Sigmoid colon (tissue), 7 donors: ENCODE data around the gene AIFM2. TPM values are rescaled to one million over a fixed set of nuclear protein-coding genes. Genes with fewer than 3 reads are reported as not detected.

ENCODE experiments used
- DNase-seq: peaks from one replicate; pipeline ENCODE4 v3.0.0-alpha.2; 2019
- H3K27ac ChIP-seq, 4 donors: fragments of 200-600 bp; sonication (generic); one replicate each; pipeline ENCODE4 v1.5.1; 2016 to 2019; ENCODE audit warnings: mild to moderate bottlenecking in 1 of 4
- H3K27me3 ChIP-seq, 3 donors: fragments of 200-600 bp; sonication (generic); one replicate each; pipeline ENCODE4 v1.5.1; 2019; ENCODE audit warnings: mild to moderate bottlenecking in 1 of 3
- H3K36me3 ChIP-seq, 4 donors: fragments of 200-600 bp; sonication (generic); one replicate each; pipeline ENCODE4 v1.5.1; 2016 to 2019
- H3K4me1 ChIP-seq, 4 donors: fragments of 200-600 bp; sonication (generic); one replicate each; pipeline ENCODE4 v1.5.1; 2017 to 2019
- H3K4me3 ChIP-seq, 4 donors: fragments of 200-600 bp; sonication (generic); one replicate each; pipeline ENCODE4 v1.5.1; 2017 to 2019; ENCODE audit warnings: mild to moderate bottlenecking in 2 of 4, moderate library complexity in 1 of 4
- H3K9me3 ChIP-seq, 4 donors: fragments of 200-600 bp in 3 of 4; sonication (generic) in 3 of 4; one replicate each; pipeline versions ENCODE4 v1.5.1 to v1.6.1; 2013 to 2019
- CTCF ChIP-seq, 4 experiments: fragments of 450-650 bp in 3 of 4; fragments of 200-600 bp in 1 of 4; IDR thresholded peaks; one replicate each; pipeline ENCODE4 v1.5.1; 2016 to 2019; ENCODE audit warnings: antibody characterized with exemption in 4 of 4, mild to moderate bottlenecking in 3 of 4, moderate library complexity in 2 of 4
- EP300 ChIP-seq, 4 donors: sonication (generic); formaldehyde crosslinking; IDR thresholded peaks; one replicate each; pipeline ENCODE4 v1.6.1; 2017; ENCODE audit warnings: antibody characterized with exemption in 4 of 4
- POLR2A ChIP-seq, 2 donors: fragments of 450-650 bp; IDR thresholded peaks; one replicate each; pipeline ENCODE4 v1.6.1; 2016; ENCODE audit warnings: antibody characterized with exemption in 2 of 2, mild to moderate bottlenecking in 2 of 2, moderate library complexity in 2 of 2
- POLR2AphosphoS5 ChIP-seq, 4 donors: sonication (generic); formaldehyde crosslinking; IDR thresholded peaks; one replicate each; pipeline ENCODE4 v1.6.1; 2017; ENCODE audit warnings: antibody characterized with exemption in 4 of 4
- WGBS, 2 donors: extraction: QIAGEN DNeasy Blood & Tissue Kit; methylation state at CpG; one replicate each; pipeline ENCODE4 v1.1.7; 2013; 5-methylcytosine and 5-hydroxymethylcytosine counted together
- intact Hi-C: fragments of 100-400 bp; cut with DNase I; formaldehyde crosslinking; loops from one replicate; pipeline ENCODE4 v1.15.1; 2023
- polyA plus RNA-seq, 3 donors: library from polyadenylated mRNA; stranded (reverse); fragments of 200-250 nt; gene quantifications; one replicate each; pipeline ENCODE4 v1.2.3, GENCODE V29; 2013
- total RNA-seq, 4 donors: library from RNA; depleted of rRNA; stranded (reverse); fragments of >200 nt; gene quantifications; one replicate each; pipeline ENCODE4 v1.1.0, GENCODE V29; 2016
- donor health status: healthy with polysubstance abuse.
- donor health status: Bipolar disorder and iron deficiency.
- donor health status: healthy.

Gene AIFM2
- total and polyA plus RNA-seq, 7 donors = 10.2 to 26.8 (median 11.7) TPM

GRCh38 chr10:70078937-70079336, 53.7 kb downstream of the AIFM2 start:
- H3K4me3 ChIP-seq = no peak overlapping the region
- intact Hi-C loops = no loop called here
- DNase-seq = no peak
- no peaks in the 10 kb centered on the region for H3K9me3 ChIP-seq
- TF ChIP-seq CTCF (IDR thresholded peaks at IDR 0.05) (no peak), EP300 (IDR thresholded peaks at IDR 0.05) (no peak), POLR2A (IDR thresholded peaks at IDR 0.05) (no peak), POLR2AphosphoS5 (IDR thresholded peaks at IDR 0.05) (no peak)
- H3K4me1 ChIP-seq = no peaks in the 10 kb centered on the region
- H3K27ac ChIP-seq = no peak overlapping the region
- peaks cover 0 to 29% (median 0%) of the 10 kb centered on the region in 4 donors for H3K36me3 ChIP-seq
- 94 to 95% methylated on average over 7 of the region's 7 CpGs for WGBS, 2 donors
- no peaks in the 10 kb centered on the region for H3K27me3 ChIP-seq

DNA sequence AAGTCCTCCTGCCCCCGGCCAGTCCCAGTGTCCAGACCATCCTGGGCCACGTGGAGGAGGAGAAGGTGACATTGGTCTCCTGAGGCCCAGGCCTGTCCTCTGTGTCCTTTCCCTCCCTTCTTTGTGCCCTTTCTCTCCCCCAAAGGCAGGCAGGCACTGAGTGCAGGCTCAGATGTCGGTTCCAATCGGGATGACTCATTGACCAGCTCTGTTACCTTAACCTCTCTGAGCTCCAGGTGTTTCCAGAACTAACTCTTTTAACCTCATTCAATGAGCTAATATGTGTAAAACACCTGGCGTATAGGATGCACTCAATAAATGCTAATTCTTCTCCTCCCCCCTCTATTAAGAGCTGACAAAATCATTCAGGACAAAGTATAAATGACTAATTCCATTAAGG, 54.3 kb downstream of the AIFM2 start:
- TF ChIP-seq POLR2AphosphoS5 (IDR thresholded peaks at IDR 0.05) = no peak
- no peak for TF ChIP-seq POLR2A (IDR thresholded peaks at IDR 0.05)
- TF ChIP-seq EP300 (IDR thresholded peaks at IDR 0.05) = no peak
- TF ChIP-seq CTCF (IDR thresholded peaks at IDR 0.05) = no peak
- Histone ChIP-seq H3K27ac (no peak overlapping the region), H3K4me1 (no peaks in the 10 kb centered on the region), H3K27me3 (no peaks in the 10 kb centered on the region), H3K4me3 (no peak overlapping the region), H3K9me3 (no peaks in the 10 kb centered on the region), H3K36me3 (peaks cover 0 to 26% (median 0%) of the 10 kb centered on the region in 4 donors)
- intact Hi-C loops = no loop called here
- WGBS, 2 donors = 95 to 97% methylated on average over 5 of the region's 5 CpGs
- DNase-seq = no peak

DNA sequence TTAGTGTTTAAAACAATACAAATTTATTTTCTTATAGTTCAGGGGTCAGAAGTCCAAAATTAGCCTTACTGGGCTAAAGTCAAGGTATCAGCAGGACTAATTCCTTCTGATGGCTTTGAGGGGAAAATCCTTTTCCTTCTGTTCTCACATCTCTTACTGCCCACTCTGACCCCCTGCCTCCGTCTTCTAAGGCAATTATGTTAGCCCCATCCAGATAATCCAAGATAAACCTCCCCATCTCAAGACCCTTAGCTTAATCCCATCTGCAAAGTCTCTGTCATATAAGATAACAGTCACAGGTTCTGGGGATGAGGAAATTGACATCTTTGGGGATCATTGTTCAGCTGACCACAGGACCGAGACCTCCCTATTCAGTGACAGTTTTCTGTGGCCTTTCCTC, 57.7 kb downstream of the AIFM2 start:
- no peak for DNase-seq
- Histone ChIP-seq H3K36me3 (peaks cover 0 to 22% (median 0%) of the 10 kb centered on the region in 4 donors), H3K4me1 (no peaks in the 10 kb centered on the region), H3K27ac (no peak overlapping the region), H3K9me3 (no peaks in the 10 kb centered on the region), H3K4me3 (no peak overlapping the region), H3K27me3 (no peaks in the 10 kb centered on the region)
- 91 to 93% methylated on average over 2 of the region's 2 CpGs for WGBS, 2 donors
- intact Hi-C loops = no loop called here
- TF ChIP-seq CTCF (IDR thresholded peaks at IDR 0.05) (no peak), EP300 (IDR thresholded peaks at IDR 0.05) (no peak), POLR2AphosphoS5 (IDR thresholded peaks at IDR 0.05) (no peak), POLR2A (IDR thresholded peaks at IDR 0.05) (no peak)

DNA sequence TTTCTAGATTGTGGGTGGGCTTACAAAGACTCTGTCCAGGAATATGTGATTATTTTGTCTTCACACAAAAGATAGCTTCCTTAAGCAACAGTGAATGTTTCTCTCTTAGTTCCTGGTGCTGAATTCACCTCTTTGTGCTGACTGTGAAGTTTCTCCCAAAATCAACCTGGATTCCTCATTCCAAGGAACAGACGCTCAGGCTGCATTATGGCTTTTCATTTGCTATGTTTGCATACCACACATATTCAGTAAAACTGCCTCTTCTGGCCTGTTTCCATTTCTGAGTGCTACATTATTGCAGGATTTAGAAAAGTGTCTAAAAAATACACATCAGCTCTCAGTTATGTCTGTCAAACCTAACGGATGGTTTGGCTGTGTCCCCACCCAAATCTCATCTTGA, 58.5 kb downstream of the AIFM2 start:
- Histone ChIP-seq H3K9me3 (no peaks in the 10 kb centered on the region), H3K27ac (no peak overlapping the region), H3K36me3 (peaks cover 0 to 22% (median 0%) of the 10 kb centered on the region in 4 donors), H3K4me3 (no peak overlapping the region), H3K4me1 (no peaks in the 10 kb centered on the region), H3K27me3 (no peaks in the 10 kb centered on the region)
- intact Hi-C loops = no loop called here
- 83 to 91% methylated on average over 2 of the region's 2 CpGs for WGBS, 2 donors
- no peak for DNase-seq
- TF ChIP-seq POLR2AphosphoS5 (IDR thresholded peaks at IDR 0.05) (no peak), POLR2A (IDR thresholded peaks at IDR 0.05) (no peak), EP300 (IDR thresholded peaks at IDR 0.05) (no peak), CTCF (IDR thresholded peaks at IDR 0.05) (no peak)

- no peaks in the 10 kb centered on the region for H3K4me1 ChIP-seq
- intact Hi-C loops = no loop called here
- TF ChIP-seq CTCF (IDR thresholded peaks at IDR 0.05) (no peak), EP300 (IDR thresholded peaks at IDR 0.05) (no peak), POLR2AphosphoS5 (IDR thresholded peaks at IDR 0.05) (no peak), POLR2A (IDR thresholded peaks at IDR 0.05) (no peak)
Observed at GRCh38 chr10:70070834-70071233, 61.8 kb downstream of the AIFM2 start.

More at GRCh38 chr10:70070834-70071233, 61.8 kb downstream of the AIFM2 start:
- 95 to 98% methylated on average over 11 of the region's 11 CpGs for WGBS, 2 donors
- H3K4me3 ChIP-seq = no peak overlapping the region
- no peaks in the 10 kb centered on the region for H3K27me3 ChIP-seq
- no peaks in the 10 kb centered on the region for H3K9me3 ChIP-seq
- no peak for DNase-seq
- H3K27ac ChIP-seq = no peak overlapping the region
- peaks cover 0 to 6% (median 0%) of the 10 kb centered on the region in 4 donors for H3K36me3 ChIP-seq
